D721Med (cell line): Measurements from ENCODE around the gene PITPNM1.
"Not testable (repeated sequence)": the region's sequence is repeated elsewhere in the genome, so short reads cannot be mapped to it uniquely, and the experiment has no call there.

Experiments
- DNase-seq: peaks from one replicate; pipeline ENCODE4 v3.0.0; 2011; ENCODE audit warnings: low spot score; ENCODE audit not compliant: insufficient read length
- FAIRE-seq: peaks from 2 replicates; lab custom pipeline; 2011; peaks lifted over from hg19 to GRCh38; lab: Jason Lieb, UNC
- CTCF ChIP-seq: IDR thresholded peaks from 2 replicates; pipeline ENCODE4 v1.5.1; 2012; ENCODE audit warnings: mild to moderate bottlenecking, control low read depth; ENCODE audit not compliant: insufficient read depth; ENCODE audit errors: missing control alignments

PITPNM1 gene

GRCh38 chr11:67517784-67518552 lies 12.8 kb upstream of the PITPNM1 start:
- no peak for TF ChIP-seq CTCF
- FAIRE-seq (no peak), DNase-seq (no peak)

GRCh38 chr11:67516806-67517205 lies 11.6 kb upstream of the PITPNM1 start:
- no peak for DNase-seq
- no peak for FAIRE-seq
- TF ChIP-seq CTCF = no peak

GRCh38 chr11:67514116-67514515 lies 9.0 kb upstream of the PITPNM1 start:
- DNase-seq (no peak), FAIRE-seq (no peak)
- no peak for TF ChIP-seq CTCF

GRCh38 chr11:67511558-67511957 lies 6.4 kb upstream of the PITPNM1 start:
- not testable (repeated sequence) for FAIRE-seq, DNase-seq

- no peak for TF ChIP-seq CTCF
- DNase-seq = no peak
- FAIRE-seq = no peak
Measured at GRCh38 chr11:67510023-67510345, 4.8 kb upstream of the PITPNM1 start.

DNA sequence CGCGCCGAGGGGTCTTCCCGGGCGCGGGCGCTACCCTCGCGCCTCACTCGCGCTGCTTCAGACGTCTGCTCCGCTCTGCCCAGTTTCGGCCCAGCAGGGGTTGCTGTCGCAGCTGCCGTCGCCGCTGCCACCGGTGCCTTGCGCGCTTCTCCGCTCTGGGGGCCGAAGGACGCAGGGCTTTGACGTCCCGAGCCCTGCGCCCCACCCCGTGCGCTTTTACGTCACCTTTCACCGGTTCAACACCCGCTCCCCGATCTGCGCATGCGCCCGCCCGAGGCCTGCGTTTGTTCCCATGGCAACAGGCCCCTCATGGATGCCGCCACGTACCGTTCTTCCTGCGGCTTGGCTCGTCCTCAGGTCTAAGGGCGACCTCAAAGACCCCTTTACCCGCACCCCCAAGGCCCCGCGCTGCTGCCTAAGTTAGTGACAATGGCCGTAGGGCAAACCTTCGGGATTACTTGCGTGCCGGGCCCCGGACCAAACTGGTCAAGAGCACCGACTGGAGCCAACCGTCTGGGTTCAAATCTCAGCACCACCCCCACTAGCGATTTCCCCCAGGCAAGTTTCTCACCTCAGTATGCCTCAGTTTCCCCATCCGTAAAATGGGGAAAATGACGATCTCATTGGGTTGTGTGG lies 3.4 kb upstream of the PITPNM1 start:
- FAIRE-seq = no peak
- TF ChIP-seq CTCF = no peak

GRCh38 chr11:67507864-67508485 lies 2.8 kb upstream of the PITPNM1 start, which contains the start of gene CDK2AP2:
TSS of gene CDK2AP2 (minus strand) at chr11:67508162. CDS start at chr11:67508082, 80 bp downstream.
- DNase-seq (peak; percentile 83), FAIRE-seq (no peak)
- TF ChIP-seq CTCF = no peak

More for the DNA sequence above, 3.4 kb upstream of the PITPNM1 start:
- DNase-seq = peak; percentile 89
